ENCODE measurements around the gene CYBA. TPM values are rescaled to one million over a fixed set of nuclear protein-coding genes. Genes with fewer than 3 reads are reported as not detected.
A peak's percentile ranks its signal among the peaks of the same experiment; 100 is the strongest.

Gene CYBA
- total and polyA plus RNA-seq, 7 experiments from 2014 or later, result 240 to 537 (median 454) TPM

DNA sequence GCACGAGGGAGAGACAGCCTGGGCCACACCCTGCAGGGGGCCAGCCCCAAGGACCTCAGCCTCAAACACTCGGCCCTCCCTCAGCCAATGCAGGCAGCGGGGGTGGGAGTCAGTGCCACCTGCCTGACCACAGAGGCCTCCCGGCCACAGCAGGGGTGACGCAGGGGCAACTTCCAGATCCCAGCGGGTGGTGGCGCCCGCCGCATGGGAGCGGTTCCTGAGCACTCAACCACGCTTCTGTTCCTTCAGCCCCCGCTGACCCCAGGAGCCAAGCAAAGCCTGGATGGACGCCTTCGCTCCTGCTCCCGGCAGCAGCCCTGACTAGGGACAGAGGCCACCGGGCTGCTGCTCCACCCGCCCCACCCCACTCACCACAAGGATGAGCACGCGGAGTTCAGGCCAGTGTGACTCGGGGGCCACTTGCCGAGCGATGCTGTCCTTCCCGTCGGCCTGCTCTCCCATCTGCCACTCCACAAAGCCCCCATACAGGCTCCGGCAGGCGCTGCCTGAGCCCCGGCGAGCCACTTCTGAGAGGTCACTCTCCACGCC, 5.0 kb upstream of the CYBA start:
- Mint-ChIP-seq H3K27me3 (no peaks in the 10 kb centered on the region), H3K27ac (no peak overlapping the region), H3K4me1 (peaks cover 0 to 15% (median 5%) of the 10 kb centered on the region in 7 donors), H3K4me3 (no peak overlapping the region), H3K36me3 (peaks cover 0 to 11% (median 2%) of the 10 kb centered on the region in 5 donors), H3K9me3 (no peaks in the 10 kb centered on the region)
- DNase-seq, result no peak
- intact Hi-C loops (cut with micrococcal nuclease), result no loop called here
- no peak overlapping the region for H3K27ac ChIP-seq (ENCODE audit: low read depth, low read length)
- peaks cover 0 to 38% (median 0%) of the 10 kb centered on the region in 3 experiments for H3K36me3 ChIP-seq (ENCODE audit: control insufficient read depth in 2 of 3, insufficient read depth in 3 of 3, low read length in 3 of 3)
- H3K4me3 ChIP-seq (ENCODE audit: low read length), result no peak overlapping the region
- CTCF ChIA-PET, result no interaction called here
- H3K9me3 ChIP-seq (ENCODE audit: control insufficient read depth in 2 of 3, low read length in 3 of 3), result no peaks in the 10 kb centered on the region
- H3K4me1 ChIP-seq (ENCODE audit: control insufficient read depth in 2 of 2, insufficient read depth in 2 of 2, low read length in 2 of 2), result peaks cover 11% of the 10 kb centered on the region in 2 donors
- POLR2A ChIA-PET, result interaction anchor here (1.4 kb wide), 1 partner anchor 44 kb away, joined by 6 read pairs; no protein-coding TSS in a partner anchor
- ATAC-seq, result no peak
- H3K27me3 ChIP-seq (ENCODE audit: control insufficient read depth in 2 of 2, insufficient read depth in 2 of 2, low read length in 2 of 2), result no peaks in the 10 kb centered on the region

GRCh38 chr16:88655053-88655732, 4.3 kb upstream of the CYBA start:
- Mint-ChIP-seq H3K27ac (peak overlapping the region in 1 of 9 donors; percentile 69), H3K4me1 (peaks cover 0 to 16% (median 6%) of the 10 kb centered on the region in 7 donors), H3K36me3 (peaks cover 0 to 11% (median 3%) of the 10 kb centered on the region in 5 donors), H3K9me3 (no peaks in the 10 kb centered on the region), H3K4me3 (no peak overlapping the region), H3K27me3 (no peaks in the 10 kb centered on the region)
- ChIA-PET CTCF (no interaction called here), POLR2A (interaction anchor here (0.7 to 1.4 kb wide), 2 partner anchors 16 to 45 kb away, joined by 3 to 6 read pairs; no protein-coding TSS in a partner anchor)
- Histone ChIP-seq H3K27me3 (ENCODE audit: control insufficient read depth in 2 of 2, insufficient read depth in 2 of 2, low read length in 2 of 2) (no peaks in the 10 kb centered on the region), H3K4me1 (ENCODE audit: control insufficient read depth in 2 of 2, insufficient read depth in 2 of 2, low read length in 2 of 2) (peaks cover 11 to 13% of the 10 kb centered on the region in 2 donors), H3K9me3 (ENCODE audit: control insufficient read depth in 2 of 3, low read length in 3 of 3) (no peaks in the 10 kb centered on the region), H3K4me3 (ENCODE audit: low read length) (no peak overlapping the region), H3K36me3 (ENCODE audit: control insufficient read depth in 2 of 3, insufficient read depth in 3 of 3, low read length in 3 of 3) (peaks cover 0 to 44% (median 0%) of the 10 kb centered on the region in 3 experiments), H3K27ac (ENCODE audit: low read depth, low read length) (no peak overlapping the region)
- ATAC-seq (no peak), DNase-seq (no peak)
- intact Hi-C loops (cut with micrococcal nuclease), result no loop called here

GRCh38 chr16:88654363-88655052, 3.7 kb upstream of the CYBA start:
- H3K36me3 Mint-ChIP-seq, result peaks cover 0 to 11% (median 3%) of the 10 kb centered on the region in 5 donors
- no peaks in the 10 kb centered on the region for H3K27me3 Mint-ChIP-seq
- ATAC-seq (no peak), DNase-seq (no peak)
- ChIA-PET CTCF (no interaction called here), POLR2A (interaction anchor here (0.7 to 1.3 kb wide), 3 partner anchors 15 to 27 kb away, joined by 3 read pairs; no protein-coding TSS in a partner anchor)
- peaks cover 0 to 21% (median 8%) of the 10 kb centered on the region in 7 donors for H3K4me1 Mint-ChIP-seq
- Histone ChIP-seq H3K27ac (ENCODE audit: low read depth, low read length) (no peak overlapping the region), H3K36me3 (ENCODE audit: control insufficient read depth in 2 of 3, insufficient read depth in 3 of 3, low read length in 3 of 3) (peaks cover 0 to 43% (median 0%) of the 10 kb centered on the region in 3 experiments), H3K4me1 (ENCODE audit: control insufficient read depth in 2 of 2, insufficient read depth in 2 of 2, low read length in 2 of 2) (peaks cover 15 to 20% of the 10 kb centered on the region in 2 donors), H3K4me3 (ENCODE audit: low read length) (no peak overlapping the region), H3K9me3 (ENCODE audit: control insufficient read depth in 2 of 3, low read length in 3 of 3) (no peaks in the 10 kb centered on the region), H3K27me3 (ENCODE audit: control insufficient read depth in 2 of 2, insufficient read depth in 2 of 2, low read length in 2 of 2) (no peaks in the 10 kb centered on the region)
- H3K9me3 Mint-ChIP-seq, result no peaks in the 10 kb centered on the region
- intact Hi-C loops (cut with micrococcal nuclease), result no loop called here
- H3K4me3 Mint-ChIP-seq, result peak overlapping the region in 1 of 10 donors; percentile 16
- peak overlapping the region in 4 of 9 donors; percentile 38 to 69 (median 56) for H3K27ac Mint-ChIP-seq

- ATAC-seq, result no peak
- Mint-ChIP-seq H3K4me3 (peak overlapping the region in 3 of 10 donors; percentile 8 to 21 (median 16)), H3K36me3 (peaks cover 0 to 15% (median 2%) of the 10 kb centered on the region in 5 donors)
These were observed 2.9 kb upstream of the CYBA start for GRCh38 chr16:88653596-88654362.

GRCh38 chr16:88653101-88653500, 2.2 kb upstream of the CYBA start:
- ATAC-seq, result no peak
- peaks cover 6 to 27% (median 13%) of the 10 kb centered on the region in 7 donors for H3K4me1 Mint-ChIP-seq
- intact Hi-C loops (cut with micrococcal nuclease), result no loop called here
- ChIA-PET CTCF (interaction anchor here (1.2 kb wide), 1 partner anchor 52 kb away, joined by 4 read pairs; no protein-coding TSS in a partner anchor), POLR2A (interaction anchor here (1.1 to 2.2 kb wide), 4 partner anchors 11 to 34 kb away, joined by 3 to 8 read pairs (median 4); no protein-coding TSS in a partner anchor)
- DNase-seq, result no peak
- no peaks in the 10 kb centered on the region for H3K27me3 ChIP-seq (ENCODE audit: control insufficient read depth in 2 of 2, insufficient read depth in 2 of 2, low read length in 2 of 2)
- peak overlapping the region in 1 of 10 donors; percentile 42 for H3K4me3 Mint-ChIP-seq
- H3K27me3 Mint-ChIP-seq, result no peaks in the 10 kb centered on the region
- no peak overlapping the region for H3K4me3 ChIP-seq (ENCODE audit: low read length)
- H3K27ac ChIP-seq (ENCODE audit: low read depth, low read length), result peak overlapping the region; percentile 13
- peaks cover 0 to 15% (median 1%) of the 10 kb centered on the region in 5 donors for H3K36me3 Mint-ChIP-seq
- no peaks in the 10 kb centered on the region for H3K9me3 Mint-ChIP-seq
- H3K9me3 ChIP-seq (ENCODE audit: control insufficient read depth in 2 of 3, low read length in 3 of 3), result no peaks in the 10 kb centered on the region
- peak overlapping the region in 6 of 9 donors; percentile 36 to 76 (median 66) for H3K27ac Mint-ChIP-seq
- peaks cover 20 to 26% of the 10 kb centered on the region in 2 donors for H3K4me1 ChIP-seq (ENCODE audit: control insufficient read depth in 2 of 2, insufficient read depth in 2 of 2, low read length in 2 of 2)
- peaks cover 0 to 48% (median 0%) of the 10 kb centered on the region in 3 experiments for H3K36me3 ChIP-seq (ENCODE audit: control insufficient read depth in 2 of 3, insufficient read depth in 3 of 3, low read length in 3 of 3)

More at GRCh38 chr16:88653596-88654362, 2.9 kb upstream of the CYBA start:
- ChIA-PET CTCF (interaction anchor here (1.2 kb wide), 1 partner anchor 51 kb away, joined by 4 read pairs; no protein-coding TSS in a partner anchor), POLR2A (interaction anchor here (1.1 to 1.9 kb wide), 3 partner anchors 16 to 33 kb away, joined by 3 to 4 read pairs (median 3); no protein-coding TSS in a partner anchor)
- DNase-seq, result no peak
- H3K4me1 Mint-ChIP-seq, result peaks cover 6 to 27% (median 13%) of the 10 kb centered on the region in 7 donors
- Histone ChIP-seq H3K9me3 (ENCODE audit: control insufficient read depth in 2 of 3, low read length in 3 of 3) (no peaks in the 10 kb centered on the region), H3K4me1 (ENCODE audit: control insufficient read depth in 2 of 2, insufficient read depth in 2 of 2, low read length in 2 of 2) (peaks cover 20 to 21% of the 10 kb centered on the region in 2 donors), H3K4me3 (ENCODE audit: low read length) (no peak overlapping the region), H3K36me3 (ENCODE audit: control insufficient read depth in 2 of 3, insufficient read depth in 3 of 3, low read length in 3 of 3) (peaks cover 0 to 46% (median 0%) of the 10 kb centered on the region in 3 experiments), H3K27ac (ENCODE audit: low read depth, low read length) (no peak overlapping the region), H3K27me3 (ENCODE audit: control insufficient read depth in 2 of 2, insufficient read depth in 2 of 2, low read length in 2 of 2) (no peaks in the 10 kb centered on the region)
- H3K27ac Mint-ChIP-seq, result peak overlapping the region in 7 of 9 donors; percentile 36 to 76 (median 51)
- intact Hi-C loops (cut with micrococcal nuclease), result no loop called here
- H3K27me3 Mint-ChIP-seq, result no peaks in the 10 kb centered on the region
- no peaks in the 10 kb centered on the region for H3K9me3 Mint-ChIP-seq

GRCh38 chr16:88652762-88653063, 1.9 kb upstream of the CYBA start:
- Histone ChIP-seq H3K36me3 (ENCODE audit: control insufficient read depth in 2 of 3, insufficient read depth in 3 of 3, low read length in 3 of 3) (peaks cover 0 to 48% (median 0%) of the 10 kb centered on the region in 3 experiments), H3K9me3 (ENCODE audit: control insufficient read depth in 2 of 3, low read length in 3 of 3) (no peaks in the 10 kb centered on the region), H3K27ac (ENCODE audit: low read depth, low read length) (peak overlapping the region; percentile 84), H3K4me3 (ENCODE audit: low read length) (no peak overlapping the region), H3K27me3 (ENCODE audit: control insufficient read depth in 2 of 2, insufficient read depth in 2 of 2, low read length in 2 of 2) (no peaks in the 10 kb centered on the region), H3K4me1 (ENCODE audit: control insufficient read depth in 2 of 2, insufficient read depth in 2 of 2, low read length in 2 of 2) (peaks cover 20 to 28% of the 10 kb centered on the region in 2 donors)
- H3K4me1 Mint-ChIP-seq, result peaks cover 6 to 27% (median 13%) of the 10 kb centered on the region in 7 donors
- peak overlapping the region in 5 of 9 donors; percentile 46 to 76 (median 69) for H3K27ac Mint-ChIP-seq
- intact Hi-C loops (cut with micrococcal nuclease), result no loop called here
- ATAC-seq, result no peak
- no peaks in the 10 kb centered on the region for H3K9me3 Mint-ChIP-seq
- peak overlapping the region in 1 of 10 donors; percentile 42 for H3K4me3 Mint-ChIP-seq
- DNase-seq, result no peak
- ChIA-PET POLR2A (interaction anchor here (1.9 to 2.2 kb wide), 2 partner anchors 11 to 34 kb away, joined by 4 to 8 read pairs; no protein-coding TSS in a partner anchor), CTCF (interaction anchor here (1.2 kb wide), 1 partner anchor 53 kb away, joined by 4 read pairs; no protein-coding TSS in a partner anchor)
- H3K36me3 Mint-ChIP-seq, result peaks cover 0 to 15% (median 1%) of the 10 kb centered on the region in 5 donors
- no peaks in the 10 kb centered on the region for H3K27me3 Mint-ChIP-seq

Measured in naive thymus-derived CD4-positive, alpha-beta T cell (primary cell).